GM21529 (cell line): ENCODE data around the gene RNF144B.
"Not testable (repeated sequence)": the region's sequence is repeated elsewhere in the genome, so short reads cannot be mapped to it uniquely, and the experiment has no call there.

Experiments
- ATAC-seq: cut with Tn5 transposase; IDR thresholded peaks from one replicate; pipeline ENCODE4 v1.9.1; 2021; ENCODE audit not compliant: unreplicated experiment

RNF144B gene

GRCh38 chr6:18439581-18439980 lies 52.4 kb downstream of the RNF144B start:
- no peak for ATAC-seq

GRCh38 chr6:18441251-18441979 lies 54.3 kb downstream of the RNF144B start:
- ATAC-seq = no peak

GRCh38 chr6:18444111-18444510 lies 57.0 kb downstream of the RNF144B start:
- ATAC-seq = no peak

- no peak for ATAC-seq
Observed at GRCh38 chr6:18445228-18445627, 58.1 kb downstream of the RNF144B start.

GRCh38 chr6:18446771-18447170 lies 59.6 kb downstream of the RNF144B start:
- ATAC-seq = no peak

GRCh38 chr6:18447552-18447951 lies 60.4 kb downstream of the RNF144B start:
- ATAC-seq = no peak

- ATAC-seq = no peak
Observed at GRCh38 chr6:18451756-18452155, 64.6 kb downstream of the RNF144B start.

- ATAC-seq = no peak
Observed at GRCh38 chr6:18454446-18454845, 67.3 kb downstream of the RNF144B start.

- no peak for ATAC-seq
Observed at GRCh38 chr6:18457065-18457737, 70.1 kb downstream of the RNF144B start.

GRCh38 chr6:18458086-18458485 lies 70.9 kb downstream of the RNF144B start:
- ATAC-seq = not testable (repeated sequence)

- ATAC-seq = no peak
Observed at GRCh38 chr6:18463429-18463828, 76.3 kb downstream of the RNF144B start.

- no peak for ATAC-seq
Observed at GRCh38 chr6:18464176-18464575, 77.0 kb downstream of the RNF144B start.

GRCh38 chr6:18465410-18466154 lies 78.4 kb downstream of the RNF144B start:
- ATAC-seq = no peak

GRCh38 chr6:18467741-18468502 lies 80.8 kb downstream of the RNF144B start:
- no peak for ATAC-seq

GRCh38 chr6:18468503-18468843 lies 81.3 kb downstream of the RNF144B start:
- ATAC-seq = no peak

GRCh38 chr6:18469536-18469935 lies 82.4 kb downstream of the RNF144B start:
- ATAC-seq = no peak

GRCh38 chr6:18471232-18471964 lies 84.2 kb downstream of the RNF144B start:
- ATAC-seq = no peak

GRCh38 chr6:18472941-18473340 lies 85.8 kb downstream of the RNF144B start:
- no peak for ATAC-seq

GRCh38 chr6:18473755-18474154 lies 86.6 kb downstream of the RNF144B start:
- ATAC-seq = peak; percentile 44

GRCh38 chr6:18477301-18477941 lies 90.3 kb downstream of the RNF144B start:
- no peak for ATAC-seq
